HEK293 (cell line): ENCODE results near the gene CTDSP1.

ENCODE experiments used
- CTCF ChIA-PET: fragments of 350-600 bp; formaldehyde crosslinking; extraction: SDS; loops from one replicate; lab custom pipeline; 2021; ENCODE audit warnings: antibody characterized with exemption; lab: Yijun Ruan, JAX
- POLR2A ChIA-PET: fragments of 300-600 bp; formaldehyde crosslinking; extraction: SDS; loops from one replicate; lab custom pipeline; 2020; ENCODE audit warnings: antibody characterized with exemption, inconsistent platforms; lab: Yijun Ruan, JAX
- H3K27ac ChIP-seq: fragments of 200-500 bp; sonication (Bioruptor generic); 2 replicates; pipeline ENCODE4 v1.5.1; 2014; ENCODE audit warnings: low read depth, low read length, control low read depth, inconsistent platforms; ENCODE audit errors: extremely low read depth
- H3K36me3 ChIP-seq, 2 experiments: fragments of 200-500 bp in 1 of 2; sonication (Bioruptor generic) in 1 of 2; 1 replicate in 1 of 2; 2 replicates in 1 of 2; pipeline ENCODE4 v1.5.1; 2014 to 2017; ENCODE audit warnings: inconsistent platforms in 2 of 2, low read length in 2 of 2; ENCODE audit not compliant: control insufficient read depth in 2 of 2, insufficient read depth in 1 of 2
- H3K4me1 ChIP-seq: fragments of 200-500 bp; sonication (Bioruptor generic); 2 replicates; pipeline ENCODE4 v1.5.1; 2014; ENCODE audit warnings: mild to moderate bottlenecking, low read length, inconsistent platforms; ENCODE audit not compliant: control insufficient read depth, insufficient read depth
- H3K4me3 ChIP-seq: 2 replicates; pipeline ENCODE4 v1.5.1; 2011; ENCODE audit warnings: low read depth, mild to moderate bottlenecking, control low read depth, low read length, moderate library complexity
- H3K9me3 ChIP-seq: fragments of 200-500 bp; sonication (Bioruptor generic); 2 replicates; pipeline ENCODE4 v1.5.1; 2014; ENCODE audit warnings: low read depth, low read length, inconsistent platforms; ENCODE audit not compliant: control insufficient read depth, insufficient read depth
- FEZF1 ChIP-seq: fragments of 450-650 bp; formaldehyde crosslinking; IDR thresholded peaks from 2 replicates; pipeline ENCODE4 v1.5.1; 2016; ENCODE audit warnings: missing biosample characterization, missing genetic modification characterization
- GLIS1 ChIP-seq: fragments of 450-650 bp; formaldehyde crosslinking; IDR thresholded peaks from 2 replicates; pipeline ENCODE4 v1.5.1; 2016; ENCODE audit warnings: missing biosample characterization, missing genetic modification characterization
- HOXC10 ChIP-seq: sonication (generic); formaldehyde crosslinking; IDR thresholded peaks from 2 replicates; pipeline ENCODE4 v1.8.1; 2023; ENCODE audit warnings: mild to moderate bottlenecking, missing genetic modification reagents
- KLF1 ChIP-seq: fragments of 450-650 bp; formaldehyde crosslinking; IDR thresholded peaks from 2 replicates; pipeline ENCODE4 v1.5.1; 2016; ENCODE audit warnings: missing biosample characterization, missing genetic modification characterization
- KLF16 ChIP-seq: fragments of 450-650 bp; formaldehyde crosslinking; IDR thresholded peaks from 2 replicates; pipeline ENCODE4 v1.5.1; 2017; ENCODE audit warnings: missing biosample characterization, missing genetic modification characterization
- KLF17 ChIP-seq: fragments of 450-650 bp; formaldehyde crosslinking; IDR thresholded peaks from 2 replicates; pipeline ENCODE4 v1.5.1; 2016; ENCODE audit warnings: missing biosample characterization, missing genetic modification characterization
- REST ChIP-seq: fragments of 450-650 bp; formaldehyde crosslinking; IDR thresholded peaks from 2 replicates; pipeline ENCODE4 v1.5.1; 2016; ENCODE audit warnings: missing biosample characterization, missing genetic modification characterization
- SP3 ChIP-seq: fragments of 450-650 bp; formaldehyde crosslinking; IDR thresholded peaks from 2 replicates; pipeline ENCODE4 v1.5.1; 2016; ENCODE audit warnings: missing biosample characterization, missing genetic modification characterization
- ZBTB21 ChIP-seq: fragments of 450-650 bp; formaldehyde crosslinking; IDR thresholded peaks from 2 replicates; pipeline ENCODE4 v1.5.1; 2017; ENCODE audit warnings: missing biosample characterization, missing genetic modification characterization
- ZBTB8A ChIP-seq: fragments of 450-650 bp; formaldehyde crosslinking; IDR thresholded peaks from 2 replicates; pipeline ENCODE4 v1.5.1; 2016; ENCODE audit warnings: missing biosample characterization, missing genetic modification characterization
- ZNF133 ChIP-seq: fragments of 450-650 bp; formaldehyde crosslinking; IDR thresholded peaks from 2 replicates; pipeline ENCODE4 v1.5.1; 2016; ENCODE audit warnings: missing biosample characterization, missing genetic modification characterization
- ZNF138 ChIP-seq: fragments of 450-650 bp; formaldehyde crosslinking; IDR thresholded peaks from 2 replicates; pipeline ENCODE4 v1.5.1; 2016; ENCODE audit warnings: missing biosample characterization, missing genetic modification characterization, borderline replicate concordance
- ZNF140 ChIP-seq: fragments of 450-650 bp; formaldehyde crosslinking; IDR thresholded peaks from 2 replicates; pipeline ENCODE4 v1.5.1; 2016; ENCODE audit warnings: missing biosample characterization, missing genetic modification characterization
- ZNF16 ChIP-seq: fragments of 450-650 bp; formaldehyde crosslinking; IDR thresholded peaks from 2 replicates; pipeline ENCODE4 v1.5.1; 2016; ENCODE audit warnings: low read depth, missing biosample characterization, missing genetic modification characterization
- ZNF18 ChIP-seq: fragments of 450-650 bp; formaldehyde crosslinking; IDR thresholded peaks from 2 replicates; pipeline ENCODE4 v1.5.1; 2016; ENCODE audit warnings: missing biosample characterization, missing genetic modification characterization
- ZNF311 ChIP-seq: fragments of 450-650 bp; formaldehyde crosslinking; IDR thresholded peaks from 2 replicates; pipeline ENCODE4 v1.5.1; 2017; ENCODE audit warnings: missing biosample characterization, missing genetic modification characterization, borderline replicate concordance
- ZNF404 ChIP-seq: fragments of 450-650 bp; formaldehyde crosslinking; IDR thresholded peaks from 2 replicates; pipeline ENCODE4 v1.5.1; 2017; ENCODE audit warnings: missing biosample characterization, missing genetic modification characterization
- ZNF488 ChIP-seq: fragments of 450-650 bp; formaldehyde crosslinking; IDR thresholded peaks from 2 replicates; pipeline ENCODE4 v1.5.1; 2016; ENCODE audit warnings: missing biosample characterization, missing genetic modification characterization
- ZNF530 ChIP-seq: fragments of 450-650 bp; formaldehyde crosslinking; IDR thresholded peaks from 2 replicates; pipeline ENCODE4 v1.5.1; 2016; ENCODE audit warnings: low read depth, missing biosample characterization, missing genetic modification characterization
- ZNF560 ChIP-seq: fragments of 450-650 bp; formaldehyde crosslinking; IDR thresholded peaks from 2 replicates; pipeline ENCODE4 v1.5.1; 2017; ENCODE audit warnings: missing biosample characterization, missing genetic modification characterization, borderline replicate concordance
- ZNF768 ChIP-seq: fragments of 450-650 bp; formaldehyde crosslinking; IDR thresholded peaks from 2 replicates; pipeline ENCODE4 v1.5.1; 2018; ENCODE audit warnings: missing biosample characterization, mild to moderate bottlenecking, missing genetic modification characterization
- ZNF830 ChIP-seq: fragments of 450-650 bp; IDR thresholded peaks from 2 replicates; pipeline ENCODE4 v1.5.0; 2018; ENCODE audit warnings: missing biosample characterization, missing genetic modification characterization, low read depth, mild to moderate bottlenecking, moderate library complexity
- ZXDB ChIP-seq: fragments of 450-650 bp; formaldehyde crosslinking; IDR thresholded peaks from 2 replicates; pipeline ENCODE4 v1.5.1; 2016; ENCODE audit warnings: missing biosample characterization, missing genetic modification characterization
- TF ChIP-seq, protein P1 (sequence below): fragments of 450-650 bp; formaldehyde crosslinking; IDR thresholded peaks from 2 replicates; pipeline ENCODE4 v1.5.1; 2016; ENCODE audit warnings: missing biosample characterization, missing genetic modification characterization

CTDSP1 gene

DNA sequence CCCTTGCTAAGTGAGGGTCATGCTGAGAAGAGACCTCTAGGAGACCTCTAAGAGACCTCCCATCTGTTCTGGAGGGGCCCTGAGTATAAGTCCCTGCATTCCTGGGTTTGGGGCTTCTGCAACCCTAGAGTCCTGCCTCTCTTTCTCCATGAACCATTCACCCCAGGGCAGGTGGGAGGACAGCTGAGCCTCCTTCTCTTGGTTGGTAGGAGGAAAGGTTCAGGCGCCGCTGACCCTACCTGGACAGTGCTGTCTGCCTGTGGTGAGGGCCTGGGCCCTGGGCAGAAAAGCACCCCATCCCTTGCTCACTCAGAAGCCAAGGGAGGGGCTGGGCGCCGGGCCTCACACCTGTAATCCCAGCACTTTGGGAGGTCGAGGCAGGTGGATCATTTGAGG is 18.7 kb downstream of the CTDSP1 start:
- no peak overlapping the region for H3K4me3 ChIP-seq
- no peaks in the 10 kb centered on the region for H3K9me3 ChIP-seq
- CTCF ChIA-PET = no interaction called here
- H3K36me3 ChIP-seq = no peaks in the 10 kb centered on the region
- POLR2A ChIA-PET = no interaction called here
- no peak overlapping the region for H3K27ac ChIP-seq
- no peaks in the 10 kb centered on the region for H3K4me1 ChIP-seq
- TF ChIP-seq KLF1 (no peak), ZNF133 (no peak), KLF17 (tag by site-specific recombination) (no peak), ZBTB21 (tag by site-specific recombination) (no peak), ZNF830 (no peak), REST (no peak), KLF16 (no peak), ZXDB (no peak), ZNF311 (tag by site-specific recombination) (no peak), HOXC10 (CRISPR knock-in tag) (no peak), ZNF530 (tag by site-specific recombination) (no peak), ZNF140 (no peak), FEZF1 (no peak), GLIS1 (tag by site-specific recombination) (no peak), ZBTB8A (tag by site-specific recombination) (no peak)

DNA sequence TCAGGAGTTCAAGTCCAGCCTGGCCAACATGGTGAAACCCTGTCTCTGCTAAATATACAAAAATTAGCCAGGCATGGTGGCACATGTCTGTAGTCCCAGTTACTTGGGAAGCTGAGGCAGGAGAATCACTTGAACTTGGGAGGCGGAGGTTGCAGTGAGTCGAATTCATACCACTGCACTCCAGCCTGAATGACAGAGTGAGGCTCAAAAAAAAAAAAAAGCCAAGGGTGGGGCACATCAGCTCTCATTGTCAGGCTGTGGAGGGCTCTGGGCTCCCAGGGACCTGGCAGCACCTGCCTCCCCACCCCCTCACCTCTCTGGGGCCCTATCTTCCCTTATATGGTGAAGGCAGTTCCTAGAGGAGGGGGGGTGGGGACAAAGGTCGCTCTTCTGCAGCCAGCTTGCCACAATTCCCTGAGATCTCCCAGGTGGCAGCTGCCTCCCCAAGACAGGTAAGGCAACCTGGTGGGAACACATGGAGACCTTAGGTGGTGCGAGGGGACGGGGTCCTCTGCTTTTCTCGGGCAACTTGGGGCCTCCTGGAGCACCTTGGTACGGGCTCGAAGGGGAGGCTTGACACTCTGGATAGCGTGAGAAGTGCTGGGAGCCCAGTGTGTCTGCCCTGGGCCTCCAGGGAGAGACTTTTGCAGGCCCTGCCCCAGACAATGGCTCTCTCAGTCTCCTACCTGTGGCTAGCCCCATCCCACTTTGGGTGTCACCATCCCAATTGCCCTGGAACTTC is 19.2 kb downstream of the CTDSP1 start, which contains the start of gene VIL1:
Gene VIL1 (plus strand): TSS at position 407 of the 742 bp plus-strand sequence. CDS start 4,656 bp downstream, outside the sequence.
- TF ChIP-seq HOXC10 (CRISPR knock-in tag) (no peak), ZNF138 (no peak), ZNF768 (tag by site-specific recombination) (no peak), ZNF560 (tag by site-specific recombination) (no peak), ZNF16 (tag by site-specific recombination) (no peak), ZNF488 (tag by site-specific recombination) (no peak), ZNF404 (no peak), ZNF18 (tag by site-specific recombination) (no peak), SP3 (no peak)
- TF ChIP-seq, protein P1, sequence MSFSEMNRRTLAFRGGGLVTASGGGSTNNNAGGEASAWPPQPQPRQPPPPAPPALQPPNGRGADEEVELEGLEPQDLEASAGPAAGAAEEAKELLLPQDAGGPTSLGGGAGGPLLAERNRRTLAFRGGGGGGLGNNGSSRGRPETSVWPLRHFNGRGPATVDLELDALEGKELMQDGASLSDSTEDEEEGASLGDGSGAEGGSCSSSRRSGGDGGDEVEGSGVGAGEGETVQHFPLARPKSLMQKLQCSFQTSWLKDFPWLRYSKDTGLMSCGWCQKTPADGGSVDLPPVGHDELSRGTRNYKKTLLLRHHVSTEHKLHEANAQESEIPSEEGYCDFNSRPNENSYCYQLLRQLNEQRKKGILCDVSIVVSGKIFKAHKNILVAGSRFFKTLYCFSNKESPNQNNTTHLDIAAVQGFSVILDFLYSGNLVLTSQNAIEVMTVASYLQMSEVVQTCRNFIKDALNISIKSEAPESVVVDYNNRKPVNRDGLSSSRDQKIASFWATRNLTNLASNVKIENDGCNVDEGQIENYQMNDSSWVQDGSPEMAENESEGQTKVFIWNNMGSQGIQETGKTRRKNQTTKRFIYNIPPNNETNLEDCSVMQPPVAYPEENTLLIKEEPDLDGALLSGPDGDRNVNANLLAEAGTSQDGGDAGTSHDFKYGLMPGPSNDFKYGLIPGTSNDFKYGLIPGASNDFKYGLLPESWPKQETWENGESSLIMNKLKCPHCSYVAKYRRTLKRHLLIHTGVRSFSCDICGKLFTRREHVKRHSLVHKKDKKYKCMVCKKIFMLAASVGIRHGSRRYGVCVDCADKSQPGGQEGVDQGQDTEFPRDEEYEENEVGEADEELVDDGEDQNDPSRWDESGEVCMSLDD (tag by site-specific recombination) = no peak
- Histone ChIP-seq H3K36me3 (no peaks in the 10 kb centered on the region), H3K4me1 (no peaks in the 10 kb centered on the region), H3K9me3 (no peaks in the 10 kb centered on the region), H3K4me3 (no peak within 1 kb of the TSS), H3K27ac (no peak within 1 kb of the TSS)
- ChIA-PET CTCF (interaction anchor here (0.6 kb wide), 1 partner anchor 25 kb away, joined by 3 read pairs; no protein-coding TSS in a partner anchor), POLR2A (no interaction called here)
